Fibroblast of mammary gland (primary cell): Measurements from ENCODE around the gene PSD2.

Experiments
- DNase-seq: peaks from one replicate; pipeline ENCODE4 v3.0.0-alpha.2; 2010; ENCODE audit warnings: low read depth
- H3K4me3 ChIP-seq: 2 replicates; pipeline ENCODE4 v1.5.1; 2011; ENCODE audit warnings: low read depth, mild to moderate bottlenecking, low read length, moderate library complexity; ENCODE audit not compliant: control insufficient read depth
- TF ChIP-seq, protein P1 (sequence below): conservative IDR thresholded peaks from 2 replicates; pipeline ENCODE4 v1.5.1; 2011; ENCODE audit warnings: low read depth, low read length, inconsistent platforms; ENCODE audit not compliant: control insufficient read depth, insufficient read depth

Gene PSD2

DNA sequence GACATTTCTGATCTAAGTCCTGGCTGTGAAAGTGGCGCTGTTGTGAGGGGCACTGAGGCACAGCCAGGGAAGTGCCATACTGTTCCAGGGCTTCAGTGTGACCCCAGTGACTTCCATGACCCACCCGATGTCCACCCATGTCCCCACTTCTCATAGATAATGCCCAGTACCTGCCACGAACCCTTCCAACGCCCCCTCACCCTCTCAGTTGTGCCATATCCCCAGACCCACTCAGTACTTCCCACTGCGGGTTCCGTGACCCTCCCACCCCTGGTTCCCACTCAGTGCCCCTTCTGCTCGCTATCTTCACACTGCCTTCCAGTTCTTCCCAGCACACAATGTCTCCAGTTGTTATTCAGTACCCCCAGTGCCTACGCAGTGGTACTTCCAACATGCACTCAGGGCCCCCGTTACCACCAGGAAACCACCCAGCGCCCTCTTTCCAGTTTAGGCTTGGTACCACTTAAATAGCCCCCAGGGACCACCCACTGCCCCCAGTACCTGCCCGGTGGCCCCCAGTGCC lies 30.7 kb upstream of the PSD2 start:
- H3K4me3 ChIP-seq = no peak overlapping the region
- DNase-seq = no peak
- TF ChIP-seq, protein P1, sequence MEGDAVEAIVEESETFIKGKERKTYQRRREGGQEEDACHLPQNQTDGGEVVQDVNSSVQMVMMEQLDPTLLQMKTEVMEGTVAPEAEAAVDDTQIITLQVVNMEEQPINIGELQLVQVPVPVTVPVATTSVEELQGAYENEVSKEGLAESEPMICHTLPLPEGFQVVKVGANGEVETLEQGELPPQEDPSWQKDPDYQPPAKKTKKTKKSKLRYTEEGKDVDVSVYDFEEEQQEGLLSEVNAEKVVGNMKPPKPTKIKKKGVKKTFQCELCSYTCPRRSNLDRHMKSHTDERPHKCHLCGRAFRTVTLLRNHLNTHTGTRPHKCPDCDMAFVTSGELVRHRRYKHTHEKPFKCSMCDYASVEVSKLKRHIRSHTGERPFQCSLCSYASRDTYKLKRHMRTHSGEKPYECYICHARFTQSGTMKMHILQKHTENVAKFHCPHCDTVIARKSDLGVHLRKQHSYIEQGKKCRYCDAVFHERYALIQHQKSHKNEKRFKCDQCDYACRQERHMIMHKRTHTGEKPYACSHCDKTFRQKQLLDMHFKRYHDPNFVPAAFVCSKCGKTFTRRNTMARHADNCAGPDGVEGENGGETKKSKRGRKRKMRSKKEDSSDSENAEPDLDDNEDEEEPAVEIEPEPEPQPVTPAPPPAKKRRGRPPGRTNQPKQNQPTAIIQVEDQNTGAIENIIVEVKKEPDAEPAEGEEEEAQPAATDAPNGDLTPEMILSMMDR = no peak

GRCh38 chr5:139765409-139766217 lies 30.0 kb upstream of the PSD2 start:
- DNase-seq = peak; percentile 60
- TF ChIP-seq, protein P1 = peak; percentile 57
- peak overlapping the region; percentile 58 for H3K4me3 ChIP-seq

DNA sequence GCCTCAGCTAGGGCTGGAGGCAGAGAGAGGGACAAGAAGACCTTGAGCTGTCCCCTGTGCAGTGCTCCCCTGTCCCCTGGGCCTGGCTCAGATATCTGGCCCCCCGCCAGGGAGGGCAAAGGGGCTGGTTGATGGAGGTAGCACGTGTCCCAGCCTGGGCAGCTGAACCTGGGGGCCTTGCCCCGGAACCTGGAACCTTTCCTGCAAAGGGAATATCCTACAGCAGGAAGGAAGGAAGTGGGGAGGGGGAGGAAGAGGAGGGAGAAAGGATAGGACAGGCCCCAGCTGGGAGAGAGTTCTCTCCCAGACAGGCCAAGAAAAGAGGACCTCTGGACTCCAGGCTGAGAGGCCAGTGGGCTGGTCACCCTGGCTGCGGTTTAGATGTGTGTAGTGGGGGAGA lies 27.6 kb upstream of the PSD2 start:
- no peak for DNase-seq
- TF ChIP-seq, protein P1 = no peak
- H3K4me3 ChIP-seq = no peak overlapping the region

GRCh38 chr5:139768807-139769465 lies 26.7 kb upstream of the PSD2 start:
- H3K4me3 ChIP-seq = no peak overlapping the region
- TF ChIP-seq, protein P1 = no peak
- no peak for DNase-seq

GRCh38 chr5:139769477-139769876 lies 26.1 kb upstream of the PSD2 start:
- no peak for DNase-seq
- H3K4me3 ChIP-seq = no peak overlapping the region
- TF ChIP-seq, protein P1 = no peak

GRCh38 chr5:139770722-139771121 lies 24.9 kb upstream of the PSD2 start:
- DNase-seq = no peak
- no peak overlapping the region for H3K4me3 ChIP-seq
- TF ChIP-seq, protein P1 = no peak
